SK-N-MC (cell line): ENCODE measurements around the gene POLE4.

ENCODE experiments used
- EZH2 ChIP-seq: fragments of 200-600 bp; sonication (generic); IDR thresholded peaks from one replicate; pipeline ENCODE4 v1.6.1; 2017; ENCODE audit warnings: antibody characterized with exemption
- FOXP2 ChIP-seq: optimal IDR thresholded peaks from 2 replicates; pipeline ENCODE3; 2011; ENCODE audit warnings: mild to moderate bottlenecking, moderate library complexity; ENCODE audit not compliant: insufficient read depth; ENCODE audit errors: extremely low read length, control extremely low read depth
- POLR2AphosphoS5 ChIP-seq: IDR thresholded peaks from 2 replicates; pipeline ENCODE4 v1.6.1; 2012; ENCODE audit warnings: mild to moderate bottlenecking, low read depth, low read length, borderline replicate concordance

DNA sequence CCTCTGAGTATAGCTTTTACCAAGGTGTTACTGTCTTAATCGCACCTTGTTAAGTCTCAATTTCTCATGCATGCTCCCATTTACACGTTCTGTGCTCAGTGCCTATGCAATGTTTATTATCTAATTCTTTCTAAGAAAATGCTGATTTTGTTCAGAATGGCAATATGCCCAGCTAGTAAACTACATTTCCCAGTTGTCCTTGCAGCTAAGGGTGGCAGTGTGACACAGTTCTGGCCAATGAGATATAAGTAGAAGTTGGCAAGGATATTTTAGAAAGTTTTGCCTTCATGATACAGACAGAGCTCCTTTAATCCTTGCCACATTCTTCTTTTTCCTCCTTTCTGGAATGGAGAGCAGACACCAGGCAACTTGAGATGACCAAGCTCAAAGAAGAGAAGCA lies 45.3 kb downstream of the POLE4 start:
- TF ChIP-seq EZH2 = no peak
- TF ChIP-seq POLR2AphosphoS5 = no peak
- TF ChIP-seq FOXP2 = no peak
